Esophagus squamous epithelium (tissue), 5 donors: Measurements from ENCODE around the gene BLTP2. TPM values are rescaled to one million over a fixed set of nuclear protein-coding genes. Genes with fewer than 3 reads are reported as not detected.

Experiments used
- DNase-seq: peaks from one replicate; lab custom pipeline; 2025; lab: John Stamatoyannopoulos, UW
- H3K27ac ChIP-seq, 4 donors: fragments of 200-600 bp; sonication (generic); one replicate each; pipeline ENCODE4 v1.5.1; 2016 to 2019; ENCODE audit warnings: mild to moderate bottlenecking in 1 of 4
- H3K27me3 ChIP-seq, 4 donors: fragments of 200-600 bp; sonication (generic); 1 replicate in 3 of 4; 2 replicates in 1 of 4; pipeline versions ENCODE4 v1.5.1 to v1.6.0; 2017 to 2021; ENCODE audit warnings: antibody characterized with exemption in 1 of 4
- H3K36me3 ChIP-seq, 3 donors: fragments of 200-600 bp; sonication (generic); one replicate each; pipeline ENCODE4 v1.5.1; 2016 to 2019
- H3K4me1 ChIP-seq, 3 donors: fragments of 200-600 bp; sonication (generic); one replicate each; pipeline ENCODE4 v1.5.1; 2017 to 2019
- H3K4me3 ChIP-seq, 4 donors: fragments of 200-600 bp; sonication (generic); 1 replicate in 3 of 4; 2 replicates in 1 of 4; pipeline ENCODE4 v1.5.1; 2016 to 2019; ENCODE audit warnings: mild to moderate bottlenecking in 2 of 4, moderate library complexity in 1 of 4
- H3K9me3 ChIP-seq, 3 donors: fragments of 200-600 bp; sonication (generic); one replicate each; pipeline ENCODE4 v1.5.1; 2016 to 2019
- POLR2A ChIP-seq, 4 donors: fragments of 450-650 bp; IDR thresholded peaks; one replicate each; pipeline ENCODE4 v1.6.1; 2017; ENCODE audit warnings: antibody characterized with exemption in 4 of 4, mild to moderate bottlenecking in 4 of 4, moderate library complexity in 3 of 4
- WGBS, 2 donors: methylation state at CpG; one replicate each; pipeline ENCODE4 v1.1.5; 2018; 5-methylcytosine and 5-hydroxymethylcytosine counted together
- intact Hi-C: fragments of 100-400 bp; cut with DNase I; formaldehyde crosslinking; loops from one replicate; pipeline ENCODE4 v1.15.0; 2022
- total RNA-seq, 4 donors: library from RNA; depleted of rRNA; stranded (reverse); fragments of >200 nt; gene quantifications; one replicate each; pipeline ENCODE4 v1.1.0, GENCODE V29; 2016
- TF ChIP-seq, protein P1 (sequence below), 6 experiments: fragments of 450-650 bp in 4 of 6; fragments of 200-600 bp in 2 of 6; sonication (generic) in 2 of 6; IDR thresholded peaks; one replicate each; pipeline ENCODE4 v1.5.1; 2016 to 2019; ENCODE audit warnings: antibody characterized with exemption in 6 of 6, mild to moderate bottlenecking in 4 of 6, moderate library complexity in 4 of 6
- donor health status: DM: yes; HTN: yes; CAD: no.

The BLTP2 gene
- total RNA-seq, 4 donors from 2014 or later, result 37.4 to 81.8 (median 75.5) TPM

DNA sequence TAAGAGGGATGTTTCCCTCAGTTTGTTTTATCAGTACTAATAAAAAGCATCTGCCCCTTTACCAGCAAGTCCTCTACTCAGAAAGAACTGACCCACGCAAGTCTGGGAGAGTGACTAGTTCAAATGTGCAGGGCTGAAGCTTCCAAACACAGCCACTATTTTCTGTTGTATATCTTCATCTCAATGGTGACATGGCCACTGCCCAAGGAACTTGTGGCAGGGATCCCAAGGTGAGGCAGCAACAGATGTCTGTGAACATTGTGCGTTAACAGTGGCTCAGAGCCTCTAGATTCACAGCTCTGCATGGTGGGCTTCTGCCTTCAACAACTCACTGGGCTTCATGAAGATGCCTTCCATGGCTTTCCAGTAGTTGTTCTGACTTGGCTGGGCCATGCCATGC lies 3.7 kb upstream of the BLTP2 start:
- Histone ChIP-seq H3K36me3 (peaks cover 0 to 60% (median 11%) of the 10 kb centered on the region in 3 donors), H3K27ac (no peak overlapping the region), H3K9me3 (no peaks in the 10 kb centered on the region), H3K27me3 (no peaks in the 10 kb centered on the region), H3K4me3 (no peak overlapping the region), H3K4me1 (peaks cover 17 to 29% (median 19%) of the 10 kb centered on the region in 3 donors)
- 70% methylated on average over 2 of the region's 2 CpGs; no CpG with 5 or more reads in 1 of the 2 donors for WGBS, 2 donors
- no peak for TF ChIP-seq POLR2A (IDR thresholded peaks at IDR 0.05)
- TF ChIP-seq, protein P1, sequence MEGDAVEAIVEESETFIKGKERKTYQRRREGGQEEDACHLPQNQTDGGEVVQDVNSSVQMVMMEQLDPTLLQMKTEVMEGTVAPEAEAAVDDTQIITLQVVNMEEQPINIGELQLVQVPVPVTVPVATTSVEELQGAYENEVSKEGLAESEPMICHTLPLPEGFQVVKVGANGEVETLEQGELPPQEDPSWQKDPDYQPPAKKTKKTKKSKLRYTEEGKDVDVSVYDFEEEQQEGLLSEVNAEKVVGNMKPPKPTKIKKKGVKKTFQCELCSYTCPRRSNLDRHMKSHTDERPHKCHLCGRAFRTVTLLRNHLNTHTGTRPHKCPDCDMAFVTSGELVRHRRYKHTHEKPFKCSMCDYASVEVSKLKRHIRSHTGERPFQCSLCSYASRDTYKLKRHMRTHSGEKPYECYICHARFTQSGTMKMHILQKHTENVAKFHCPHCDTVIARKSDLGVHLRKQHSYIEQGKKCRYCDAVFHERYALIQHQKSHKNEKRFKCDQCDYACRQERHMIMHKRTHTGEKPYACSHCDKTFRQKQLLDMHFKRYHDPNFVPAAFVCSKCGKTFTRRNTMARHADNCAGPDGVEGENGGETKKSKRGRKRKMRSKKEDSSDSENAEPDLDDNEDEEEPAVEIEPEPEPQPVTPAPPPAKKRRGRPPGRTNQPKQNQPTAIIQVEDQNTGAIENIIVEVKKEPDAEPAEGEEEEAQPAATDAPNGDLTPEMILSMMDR (IDR thresholded peaks at IDR 0.05), result no peak
- intact Hi-C loops, result no loop called here
- no peak for DNase-seq

GRCh38 chr17:28646039-28646754 lies 1.2 kb upstream of the BLTP2 start:
- DNase-seq, result no peak
- 50 to 53% methylated on average over 12 of the region's 12 CpGs for WGBS, 2 donors
- intact Hi-C loops, result no loop called here
- Histone ChIP-seq H3K9me3 (no peaks in the 10 kb centered on the region), H3K36me3 (peaks cover 6 to 56% (median 26%) of the 10 kb centered on the region in 3 donors), H3K27me3 (no peaks in the 10 kb centered on the region), H3K4me3 (peak overlapping the region in 3 of 4 donors; percentile 26 to 98 (median 52)), H3K27ac (peak overlapping the region; percentile 97 to 99 (median 98)), H3K4me1 (peaks cover 21 to 41% (median 34%) of the 10 kb centered on the region in 3 donors)
- TF ChIP-seq POLR2A (IDR thresholded peaks at IDR 0.05), result no peak
- TF ChIP-seq, protein P1 (IDR thresholded peaks at IDR 0.05), result no peak

GRCh38 chr17:28645576-28645939 lies 600 bp upstream of the BLTP2 start:
- Histone ChIP-seq H3K27ac (peak overlapping the region; percentile 97 to 99 (median 98)), H3K4me3 (peak overlapping the region; percentile 86 to 98 (median 98)), H3K4me1 (peaks cover 21 to 41% (median 34%) of the 10 kb centered on the region in 3 donors), H3K27me3 (no peaks in the 10 kb centered on the region), H3K36me3 (peaks cover 6 to 56% (median 24%) of the 10 kb centered on the region in 3 donors), H3K9me3 (no peaks in the 10 kb centered on the region)
- intact Hi-C loops, result no loop called here
- TF ChIP-seq POLR2A (IDR thresholded peaks at IDR 0.05), result no peak
- TF ChIP-seq, protein P1 (IDR thresholded peaks at IDR 0.05), result peak in 1 of 6 experiments; percentile 0
- 14 to 21% methylated on average over 8 of the region's 8 CpGs for WGBS, 2 donors
- DNase-seq, result no peak

GRCh38 chr17:28643983-28644786 lies 773 bp downstream of the BLTP2 start:
- H3K4me3 ChIP-seq, result peak overlapping the region; percentile 86 to 98 (median 98)

More at GRCh38 chr17:28643983-28644786, 773 bp downstream of the BLTP2 start:
- 0% methylated on average over 17 to 18 of the region's 18 CpGs for WGBS, 2 donors
- H3K36me3 ChIP-seq, result peaks cover 15 to 58% (median 38%) of the 10 kb centered on the region in 3 donors
- DNase-seq, result no peak
- intact Hi-C loops, result no loop called here
- peaks cover 21 to 41% (median 34%) of the 10 kb centered on the region in 3 donors for H3K4me1 ChIP-seq
- peak overlapping the region; percentile 97 to 99 (median 98) for H3K27ac ChIP-seq
- no peak for TF ChIP-seq POLR2A (IDR thresholded peaks at IDR 0.05)
- TF ChIP-seq, protein P1 (IDR thresholded peaks at IDR 0.05), result peak; percentile 34 to 74 (median 58)
- no peaks in the 10 kb centered on the region for H3K27me3 ChIP-seq
- H3K9me3 ChIP-seq, result no peaks in the 10 kb centered on the region
